ENCODE measurements around the gene SEC24B. TPM values are rescaled to one million over a fixed set of nuclear protein-coding genes. Genes with fewer than 3 reads are reported as not detected.

The SEC24B gene
- total RNA-seq, 1 donor from 2014 or later: 16.8 TPM

DNA sequence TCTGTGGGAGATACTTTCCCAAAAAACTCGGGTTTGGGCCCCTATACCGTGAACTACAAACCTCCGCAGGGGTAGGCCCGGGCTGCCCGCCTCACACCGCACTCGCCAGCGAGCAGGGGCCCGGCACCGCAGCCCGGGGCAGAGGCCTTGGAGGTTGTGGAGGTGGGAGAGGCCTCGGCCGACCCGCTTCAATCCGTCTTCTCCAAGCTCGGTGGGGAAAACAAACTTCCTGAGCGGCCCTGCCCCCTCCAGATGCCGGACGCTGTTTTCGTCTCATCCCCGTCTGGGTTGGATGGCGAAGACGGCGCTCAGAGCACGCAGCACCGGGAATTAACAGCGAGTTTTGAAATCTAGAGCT lies 126.0 kb downstream of the SEC24B start:
- TF ChIP-seq, protein P1, sequence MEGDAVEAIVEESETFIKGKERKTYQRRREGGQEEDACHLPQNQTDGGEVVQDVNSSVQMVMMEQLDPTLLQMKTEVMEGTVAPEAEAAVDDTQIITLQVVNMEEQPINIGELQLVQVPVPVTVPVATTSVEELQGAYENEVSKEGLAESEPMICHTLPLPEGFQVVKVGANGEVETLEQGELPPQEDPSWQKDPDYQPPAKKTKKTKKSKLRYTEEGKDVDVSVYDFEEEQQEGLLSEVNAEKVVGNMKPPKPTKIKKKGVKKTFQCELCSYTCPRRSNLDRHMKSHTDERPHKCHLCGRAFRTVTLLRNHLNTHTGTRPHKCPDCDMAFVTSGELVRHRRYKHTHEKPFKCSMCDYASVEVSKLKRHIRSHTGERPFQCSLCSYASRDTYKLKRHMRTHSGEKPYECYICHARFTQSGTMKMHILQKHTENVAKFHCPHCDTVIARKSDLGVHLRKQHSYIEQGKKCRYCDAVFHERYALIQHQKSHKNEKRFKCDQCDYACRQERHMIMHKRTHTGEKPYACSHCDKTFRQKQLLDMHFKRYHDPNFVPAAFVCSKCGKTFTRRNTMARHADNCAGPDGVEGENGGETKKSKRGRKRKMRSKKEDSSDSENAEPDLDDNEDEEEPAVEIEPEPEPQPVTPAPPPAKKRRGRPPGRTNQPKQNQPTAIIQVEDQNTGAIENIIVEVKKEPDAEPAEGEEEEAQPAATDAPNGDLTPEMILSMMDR (conservative IDR thresholded peaks at IDR 0.05; ENCODE audit: low read depth, low read length): no peak
- DNase-seq (ENCODE audit: low read depth): no peak
- H3K4me3 ChIP-seq (ENCODE audit: low read depth, low read length): peak overlapping the region; percentile 79

DNA sequence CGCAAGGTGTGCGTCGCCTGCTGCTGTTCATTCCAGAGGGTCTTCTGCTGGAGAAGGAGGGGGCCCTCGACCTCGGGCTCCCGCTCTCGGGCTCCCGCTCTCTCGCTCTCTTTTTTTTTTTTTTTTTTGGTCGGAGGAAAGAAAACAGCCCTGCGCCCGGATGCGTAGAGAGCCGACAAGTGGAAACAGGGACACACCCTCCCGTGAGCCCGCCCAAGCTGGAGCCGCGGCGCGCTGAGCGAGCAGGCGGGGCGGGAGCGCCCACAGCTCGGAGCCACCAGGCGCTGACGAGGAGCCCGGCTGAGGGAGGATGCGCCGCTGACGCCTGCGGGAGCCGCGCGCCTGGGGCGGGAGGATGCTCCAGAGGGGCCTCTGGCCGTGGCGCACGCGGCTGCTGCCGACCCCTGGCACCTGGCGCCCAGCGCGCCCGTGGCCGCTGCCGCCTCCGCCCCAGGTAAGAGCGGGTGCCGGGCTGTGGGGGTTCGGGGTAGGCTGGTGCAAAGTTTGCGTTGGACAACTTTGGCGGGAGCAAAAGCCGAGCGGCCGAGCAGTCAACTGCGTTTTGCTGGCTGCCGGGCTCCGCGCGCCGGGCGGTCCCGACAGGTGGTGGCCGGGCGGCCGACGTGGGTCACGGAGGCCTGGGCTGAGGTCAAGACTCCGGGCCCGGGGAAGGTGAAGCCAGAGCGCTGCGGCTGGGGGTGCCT lies 126.5 kb downstream of the SEC24B start, which contains the start of gene MCUB:
Gene MCUB, plus strand, starts transcription at position 264 of the 704 bp plus-strand sequence. Its CDS starts 92 bp downstream, at position 356.
- TF ChIP-seq, protein P1 (conservative IDR thresholded peaks at IDR 0.05; ENCODE audit: low read depth, low read length): no peak
- H3K4me3 ChIP-seq (ENCODE audit: low read depth, low read length): peak within 1 kb of the TSS; percentile 79
- no peak for DNase-seq (ENCODE audit: low read depth)

DNA sequence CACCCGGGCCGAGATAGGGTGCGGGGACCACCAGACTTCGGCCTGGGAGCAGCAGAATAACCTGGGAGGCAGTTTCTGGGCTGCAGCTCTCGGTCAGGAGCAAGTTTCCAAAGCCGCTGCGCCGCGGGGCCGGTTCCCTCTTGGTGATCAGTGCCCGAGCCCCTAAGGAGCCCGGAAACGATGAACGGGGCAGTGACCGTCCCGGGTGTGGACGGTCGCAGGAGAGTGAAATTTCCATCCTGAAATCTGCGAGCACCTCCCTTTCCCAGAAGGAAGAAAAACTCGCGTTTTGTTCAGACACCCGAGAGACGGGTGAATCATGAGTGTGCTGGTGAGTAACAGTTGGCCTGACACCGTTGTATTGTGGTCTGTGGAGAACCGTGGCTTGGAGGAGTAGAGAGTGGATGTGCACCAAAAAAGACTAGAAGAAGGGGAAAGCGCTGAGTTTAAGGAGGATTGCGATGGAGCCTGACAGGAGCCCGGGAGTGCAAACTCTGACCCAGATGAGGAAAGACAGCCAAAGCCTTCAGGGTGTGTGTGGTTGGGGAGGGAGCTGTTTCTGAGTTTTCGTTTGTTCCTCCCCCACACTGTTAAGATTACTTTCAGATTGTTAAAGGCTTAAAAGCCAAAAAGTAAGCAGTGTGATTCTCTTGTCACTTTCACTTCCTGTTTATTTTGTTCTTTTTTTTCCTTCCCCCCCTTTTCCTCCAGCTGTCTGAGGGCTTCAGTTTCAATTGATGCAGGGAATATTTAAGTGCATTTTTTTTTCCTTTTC lies 127.3 kb downstream of the SEC24B start:
- TF ChIP-seq, protein P1 (conservative IDR thresholded peaks at IDR 0.05; ENCODE audit: low read depth, low read length): no peak
- no peak for DNase-seq (ENCODE audit: low read depth)
- H3K4me3 ChIP-seq (ENCODE audit: low read depth, low read length): peak overlapping the region; percentile 79

DNA sequence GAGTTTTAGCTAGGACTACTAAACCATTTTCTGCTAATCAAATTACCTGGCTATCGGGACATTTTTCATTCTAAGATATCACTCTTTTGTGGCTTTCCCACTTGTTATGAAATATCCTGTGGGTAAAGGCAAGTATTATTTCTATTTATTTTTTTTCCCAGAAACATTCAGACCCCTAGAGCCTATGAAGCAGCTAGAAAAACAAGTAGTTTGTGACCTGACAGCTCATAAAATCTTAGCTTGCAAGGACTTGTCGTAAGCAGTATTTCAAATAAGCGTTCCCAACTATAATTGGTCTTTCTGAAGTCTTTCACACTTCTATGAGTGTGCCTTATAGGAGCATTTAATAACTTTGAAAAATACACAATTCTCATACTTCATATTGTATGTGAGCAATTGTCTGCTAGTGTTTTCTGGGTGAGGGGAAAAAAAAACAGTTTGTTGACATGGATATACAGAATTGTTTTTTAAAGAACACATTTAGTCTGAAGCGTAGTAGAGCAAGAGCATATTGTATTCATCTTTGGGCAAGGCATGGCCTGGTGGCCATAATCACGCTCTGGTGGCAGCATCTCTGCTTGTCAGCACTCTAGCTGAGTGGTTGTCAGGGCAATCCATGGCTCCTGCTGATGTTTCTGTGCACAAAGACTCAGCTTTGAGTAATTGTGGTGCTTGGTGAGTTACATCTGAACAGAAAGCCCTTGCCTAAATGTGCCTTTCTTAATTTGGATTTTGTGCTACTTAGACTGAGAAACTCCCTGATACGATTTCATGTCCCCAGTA lies 129.0 kb downstream of the SEC24B start:
- no peak for DNase-seq (ENCODE audit: low read depth)
- TF ChIP-seq, protein P1 (conservative IDR thresholded peaks at IDR 0.05; ENCODE audit: low read depth, low read length): no peak
- no peak overlapping the region for H3K4me3 ChIP-seq (ENCODE audit: low read depth, low read length)

DNA sequence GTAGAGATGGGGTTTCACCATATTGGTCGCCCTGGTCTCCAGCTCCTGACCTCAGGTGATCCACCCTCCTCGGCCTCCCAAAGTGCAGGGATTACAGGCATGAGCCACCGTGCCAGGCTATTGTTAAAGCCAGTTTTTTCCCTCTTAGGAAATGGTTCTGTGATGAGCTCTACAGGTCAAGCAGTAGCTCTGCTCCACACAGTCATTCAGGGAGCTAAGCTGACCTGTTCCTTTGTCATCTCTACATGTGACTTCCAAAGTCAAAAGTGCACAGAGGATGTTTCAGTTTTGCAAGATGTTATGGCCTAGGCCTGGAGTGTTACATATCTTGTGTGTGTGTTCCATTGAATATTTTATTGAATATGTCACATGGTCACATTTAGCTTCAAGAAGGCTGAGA lies 137.9 kb downstream of the SEC24B start:
- no peak for DNase-seq (ENCODE audit: low read depth)
- H3K4me3 ChIP-seq (ENCODE audit: low read depth, low read length): no peak overlapping the region
- TF ChIP-seq, protein P1 (conservative IDR thresholded peaks at IDR 0.05; ENCODE audit: low read depth, low read length): no peak

DNA sequence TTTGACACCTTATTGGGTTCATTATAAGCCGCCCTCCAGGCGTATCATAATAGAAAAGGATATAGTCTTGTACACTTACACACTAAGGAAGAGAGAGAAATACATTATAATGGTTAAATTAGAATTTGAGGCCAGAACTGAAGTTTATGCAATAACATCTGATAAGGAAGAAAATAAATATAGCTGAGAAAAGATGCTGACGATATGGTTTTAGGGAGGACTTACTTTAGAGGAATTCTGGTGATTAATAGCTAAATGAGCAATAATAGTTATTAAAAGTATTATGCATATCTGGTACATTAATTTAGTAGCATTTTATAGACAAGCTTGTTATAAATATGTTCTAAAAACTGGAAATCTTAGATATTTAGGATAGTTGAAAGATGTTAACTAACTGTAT lies 138.5 kb downstream of the SEC24B start:
- H3K4me3 ChIP-seq (ENCODE audit: low read depth, low read length): no peak overlapping the region
- DNase-seq (ENCODE audit: low read depth): no peak
- TF ChIP-seq, protein P1 (conservative IDR thresholded peaks at IDR 0.05; ENCODE audit: low read depth, low read length): no peak
